Smooth muscle cell (in vitro differentiated cells): ENCODE results near the gene TMEM94. TPM values are rescaled to one million over a fixed set of nuclear protein-coding genes. Genes with fewer than 3 reads are reported as not detected.

Source experiments
- DNase-seq: peaks from one replicate; lab custom pipeline; 2025; ENCODE audit not compliant: unreplicated experiment; lab: John Stamatoyannopoulos, UW
- H2AFZ ChIP-seq: fragments of 200-600 bp; sonication (generic); 2 replicates; pipeline ENCODE4 v1.6.0; 2016; ENCODE audit warnings: antibody characterized with exemption, low read depth, mild to moderate bottlenecking
- H3F3A ChIP-seq: fragments of 200-600 bp; sonication (generic); 2 replicates; pipeline ENCODE4 v1.6.0; 2017; ENCODE audit warnings: antibody characterized with exemption, low read depth
- H3K27ac ChIP-seq: fragments of 200-600 bp; sonication (generic); 2 replicates; pipeline ENCODE4 v1.5.1; 2016; ENCODE audit warnings: low read depth, mild to moderate bottlenecking
- H3K27me3 ChIP-seq: fragments of 200-600 bp; sonication (generic); 2 replicates; pipeline ENCODE4 v1.6.1; 2016; ENCODE audit warnings: low read depth, mild to moderate bottlenecking
- H3K36me3 ChIP-seq: fragments of 200-600 bp; sonication (generic); 2 replicates; pipeline ENCODE4 v1.5.1; 2016; ENCODE audit warnings: low read depth
- H3K4me1 ChIP-seq: fragments of 200-600 bp; sonication (generic); 2 replicates; pipeline ENCODE4 v1.5.1; 2016; ENCODE audit warnings: low read depth
- H3K4me2 ChIP-seq: fragments of 200-600 bp; sonication (generic); 2 replicates; pipeline ENCODE4 v1.6.0; 2016; ENCODE audit warnings: mild to moderate bottlenecking
- H3K4me3 ChIP-seq: fragments of 200-600 bp; sonication (generic); 2 replicates; pipeline ENCODE4 v1.5.1; 2016; ENCODE audit warnings: mild to moderate bottlenecking
- H3K79me2 ChIP-seq: fragments of 200-600 bp; sonication (generic); 2 replicates; pipeline ENCODE4 v1.6.0; 2016; ENCODE audit warnings: low read depth, mild to moderate bottlenecking
- H3K9ac ChIP-seq: fragments of 200-600 bp; sonication (generic); 2 replicates; pipeline ENCODE4 v1.6.0; 2016; ENCODE audit warnings: low read depth
- H3K9me3 ChIP-seq: fragments of 200-600 bp; sonication (generic); replicated peaks from 2 replicates; pipeline ENCODE4 v1.5.1; 2016; ENCODE audit warnings: low read depth
- H4K20me1 ChIP-seq: fragments of 200-600 bp; sonication (generic); 2 replicates; pipeline ENCODE4 v1.6.0; 2016; ENCODE audit warnings: low read depth
- CTCF ChIP-seq: fragments of 200-600 bp; sonication (generic); IDR thresholded peaks from 2 replicates; pipeline ENCODE4 v1.5.1; 2017; ENCODE audit warnings: borderline replicate concordance, mild to moderate bottlenecking, antibody characterized with exemption; ENCODE audit not compliant: insufficient read depth, poor library complexity, severe bottlenecking
- WGBS: methylation state at CpG from one replicate; pipeline ENCODE4 v1.1.7; 2016; ENCODE audit warnings: low lambda C conversion rate; 5-methylcytosine and 5-hydroxymethylcytosine counted together
- polyA plus RNA-seq: library from polyadenylated mRNA; unstranded; fragments of >200 nt; fragmentation: Nextera tagmentation; extraction: Ambion mirVana; gene quantifications from 2 replicates; pipeline ENCODE4 v1.2.1, GENCODE V29; 2016
- total RNA-seq: library from RNA; depleted of rRNA; stranded (reverse); fragments of >200 nt; gene quantifications from 2 replicates; pipeline ENCODE4 v1.2.3, GENCODE V29; 2014

The TMEM94 gene
- total and polyA plus RNA-seq, 2 experiments from 2014 or later = 26.3 to 35.9 TPM

DNA sequence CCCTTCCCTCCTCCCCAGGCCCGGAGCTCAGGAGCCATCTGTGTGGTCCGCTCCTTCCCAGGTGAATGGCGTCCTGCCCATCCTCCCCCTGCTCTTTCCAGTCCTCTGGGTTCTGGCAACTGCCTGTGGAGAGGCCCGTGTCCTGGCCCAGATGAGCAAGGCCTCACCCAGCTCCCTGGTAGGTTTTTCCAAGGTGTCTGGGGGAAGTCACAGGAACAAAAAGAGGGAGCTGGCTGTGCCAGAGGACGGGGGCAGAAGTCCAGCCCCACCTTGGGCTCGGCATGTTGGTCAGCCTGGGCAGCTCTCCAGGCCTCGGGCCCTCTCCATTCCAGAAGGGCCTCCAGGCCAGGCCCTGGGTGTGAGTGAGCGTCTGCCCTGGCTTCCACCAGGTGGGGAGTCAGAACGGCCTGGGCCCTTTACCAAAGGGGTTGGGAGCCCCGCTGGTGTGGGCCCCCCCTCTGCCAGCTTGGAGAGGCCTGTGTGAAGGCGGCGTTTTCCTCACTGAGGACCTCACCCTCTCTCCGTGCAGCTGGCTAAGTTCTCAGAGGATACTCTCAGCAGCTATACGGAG lies 33.8 kb downstream of the TMEM94 start:
- H3K27me3 ChIP-seq = no peaks in the 10 kb centered on the region
- no peak overlapping the region for H2AFZ ChIP-seq
- H4K20me1 ChIP-seq = peaks cover 51% of the 10 kb centered on the region
- H3K27ac ChIP-seq = no peak overlapping the region
- no peak overlapping the region for H3K4me3 ChIP-seq
- WGBS = 94% methylated on average over 14 of the region's 14 CpGs
- TF ChIP-seq CTCF = no peak
- no peaks in the 10 kb centered on the region for H3K9me3 ChIP-seq
- no peaks in the 10 kb centered on the region for H3K4me1 ChIP-seq
- H3K36me3 ChIP-seq = no peaks in the 10 kb centered on the region
- no peak for DNase-seq
- no peak overlapping the region for H3K9ac ChIP-seq
- no peaks in the 10 kb centered on the region for H3F3A ChIP-seq
- no peak overlapping the region for H3K4me2 ChIP-seq
- H3K79me2 ChIP-seq = no peaks in the 10 kb centered on the region

DNA sequence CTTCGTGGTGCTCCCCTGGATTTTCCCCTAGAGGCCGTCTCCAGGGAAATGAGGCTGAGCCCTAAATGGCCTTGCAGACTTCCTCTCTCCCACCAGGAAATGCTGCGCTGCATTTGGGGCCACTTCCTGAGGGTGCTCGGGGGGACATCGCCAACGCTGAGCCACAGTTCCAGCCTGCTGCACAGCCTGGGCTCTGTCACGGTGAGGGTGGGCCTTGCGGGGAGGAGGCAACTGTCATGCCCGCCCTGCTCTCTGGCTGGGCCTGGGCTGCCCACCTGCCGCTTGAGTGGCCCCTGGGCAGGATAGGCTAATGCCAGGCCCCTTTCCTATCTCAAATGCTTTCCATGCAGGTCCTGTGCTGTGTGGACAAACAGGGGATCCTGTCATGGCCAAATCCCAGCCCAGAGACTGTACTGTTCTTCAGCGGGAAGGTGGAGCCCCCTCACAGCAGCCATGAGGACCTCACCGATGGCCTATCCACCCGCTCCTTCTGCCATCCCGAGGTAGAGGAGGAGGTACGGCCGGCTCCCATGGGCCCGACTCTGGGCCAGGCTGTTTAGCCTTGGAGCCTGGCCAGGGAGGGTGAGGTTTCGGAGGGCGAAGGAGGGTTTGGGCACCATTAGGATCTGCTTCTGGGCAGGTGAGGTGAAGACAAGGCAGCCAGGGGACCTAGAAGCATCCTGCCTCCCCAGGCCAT lies 34.7 kb downstream of the TMEM94 start:
- WGBS = 98% methylated on average over 19 of the region's 19 CpGs
- no peaks in the 10 kb centered on the region for H3K4me1 ChIP-seq
- no peaks in the 10 kb centered on the region for H3K9me3 ChIP-seq
- H4K20me1 ChIP-seq = peaks cover 43% of the 10 kb centered on the region
- no peaks in the 10 kb centered on the region for H3K27me3 ChIP-seq
- no peak for DNase-seq
- no peaks in the 10 kb centered on the region for H3K36me3 ChIP-seq
- H3K4me3 ChIP-seq = no peak overlapping the region
- H3F3A ChIP-seq = no peaks in the 10 kb centered on the region
- H3K9ac ChIP-seq = no peak overlapping the region
- no peak overlapping the region for H2AFZ ChIP-seq
- TF ChIP-seq CTCF = no peak
- H3K27ac ChIP-seq = no peak overlapping the region
- H3K79me2 ChIP-seq = no peaks in the 10 kb centered on the region
- no peak overlapping the region for H3K4me2 ChIP-seq

- no peak overlapping the region for H3K4me3 ChIP-seq
- H3F3A ChIP-seq = no peaks in the 10 kb centered on the region
- no peak overlapping the region for H3K9ac ChIP-seq
- no peaks in the 10 kb centered on the region for H3K36me3 ChIP-seq
- H3K79me2 ChIP-seq = no peaks in the 10 kb centered on the region
- H3K27ac ChIP-seq = no peak overlapping the region
- H4K20me1 ChIP-seq = peaks cover 37% of the 10 kb centered on the region
- no peak for DNase-seq
- no peaks in the 10 kb centered on the region for H3K27me3 ChIP-seq
- no peaks in the 10 kb centered on the region for H3K9me3 ChIP-seq
- no peak overlapping the region for H3K4me2 ChIP-seq
- 94% methylated on average over 15 of the region's 15 CpGs for WGBS
- no peaks in the 10 kb centered on the region for H3K4me1 ChIP-seq
- TF ChIP-seq CTCF = no peak
- no peak overlapping the region for H2AFZ ChIP-seq
Measured at GRCh38 chr17:75491680-75492079, 35.2 kb downstream of the TMEM94 start.
